CD8-positive, alpha-beta memory T cell (primary cell): ENCODE data around the gene NAA40. TPM values are rescaled to one million over a fixed set of nuclear protein-coding genes. Genes with fewer than 3 reads are reported as not detected.

Experiments used
- CTCF ChIA-PET: fragments of 350-600 bp; sonication (Branson Sonifier 250); formaldehyde crosslinking; loops from one replicate; lab custom pipeline; 2021; ENCODE audit warnings: antibody characterized with exemption; lab: Charles Lee
- POLR2A ChIA-PET: fragments of 350-600 bp; sonication (Branson Sonifier 250); formaldehyde crosslinking; loops from one replicate; lab custom pipeline; 2021; ENCODE audit warnings: antibody characterized with exemption; lab: Charles Lee
- DNase-seq, 5 donors: peaks; one replicate each; pipeline versions ENCODE4 v3.0.0 to v3.0.0-alpha.2; 2020 to 2022; ENCODE audit warnings: mixed read lengths in 1 of 5
- H3K27ac ChIP-seq: one replicate; pipeline ENCODE4 v1.7.0; 2013; ENCODE audit warnings: low read depth, mild to moderate bottlenecking, low read length, moderate library complexity
- H3K27me3 ChIP-seq: 2 replicates; pipeline ENCODE4 v1.7.0; 2013; ENCODE audit warnings: low read length, mild to moderate bottlenecking; ENCODE audit not compliant: insufficient read depth, poor library complexity, severe bottlenecking
- H3K36me3 ChIP-seq: 2 replicates; pipeline ENCODE4 v1.7.0; 2013; ENCODE audit warnings: mild to moderate bottlenecking, low read length, moderate library complexity; ENCODE audit not compliant: insufficient read depth
- H3K4me1 ChIP-seq: 2 replicates; pipeline ENCODE4 v1.7.0; 2013; ENCODE audit warnings: mild to moderate bottlenecking, low read length, moderate library complexity; ENCODE audit not compliant: insufficient read depth
- H3K4me3 ChIP-seq: 2 replicates; pipeline ENCODE4 v1.7.0; 2013; ENCODE audit warnings: mild to moderate bottlenecking, low read length
- H3K9me3 ChIP-seq: 2 replicates; pipeline ENCODE4 v1.7.0; 2013; ENCODE audit warnings: mild to moderate bottlenecking, low read length
- H3K27ac Mint-ChIP-seq, 8 donors: one replicate each; pipeline ENCODE4 v1.8.0; 2020 to 2021; ENCODE audit warnings: mixed read lengths in 8 of 8, mild to moderate bottlenecking in 6 of 8, inconsistent platforms in 3 of 8, moderate library complexity in 3 of 8
- H3K27me3 Mint-ChIP-seq, 2 donors: one replicate each; pipeline ENCODE4 v1.8.0; 2020 to 2021; ENCODE audit warnings: mixed read lengths in 2 of 2, mild to moderate bottlenecking in 1 of 2, moderate library complexity in 1 of 2
- H3K36me3 Mint-ChIP-seq, 3 donors: one replicate each; pipeline ENCODE4 v1.8.0; 2020 to 2021; ENCODE audit warnings: mixed read lengths in 3 of 3, inconsistent platforms in 1 of 3, mild to moderate bottlenecking in 1 of 3
- H3K4me1 Mint-ChIP-seq, 3 donors: one replicate each; pipeline ENCODE4 v1.8.0; 2020 to 2021; ENCODE audit warnings: mixed read lengths in 3 of 3, inconsistent platforms in 1 of 3, mild to moderate bottlenecking in 1 of 3
- H3K4me3 Mint-ChIP-seq, 7 donors: one replicate each; pipeline ENCODE4 v1.8.0; 2020 to 2021; ENCODE audit warnings: mixed read lengths in 7 of 7, mild to moderate bottlenecking in 6 of 7, moderate library complexity in 4 of 7, inconsistent platforms in 2 of 7
- H3K9me3 Mint-ChIP-seq, 5 donors: one replicate each; pipeline ENCODE4 v1.8.0; 2020 to 2022; ENCODE audit warnings: mixed read lengths in 5 of 5, mild to moderate bottlenecking in 3 of 5, moderate library complexity in 2 of 5, inconsistent platforms in 1 of 5
- polyA plus RNA-seq: library from polyadenylated mRNA; unstranded; fragments of 300-500 nt; fragmentation: Illumina TruSeq; gene quantifications from one replicate; pipeline ENCODE4 v1.2.3, GENCODE V29; 2021
- total RNA-seq, 2 experiments: library from RNA; stranded (reverse); gene quantifications; one replicate each; pipeline ENCODE4 v1.2.3, GENCODE V29; 2021

Gene NAA40
- total and polyA plus RNA-seq, 3 experiments from 2014 or later, result 15.9 to 26.2 (median 20.2) TPM

GRCh38 chr11:63978551-63979239 lies 39.9 kb downstream of the NAA40 start:
- ChIA-PET CTCF (interaction anchor here (0.5 to 1.5 kb wide), 4 partner anchors 22 to 442 kb away, joined by 3 to 5 read pairs (median 3); no protein-coding TSS in a partner anchor), POLR2A (interaction anchor here (0.6 kb wide), 1 partner anchor 674 kb away, joined by 4 read pairs; no protein-coding TSS in a partner anchor)
- no peaks in the 10 kb centered on the region for H3K36me3 ChIP-seq
- Mint-ChIP-seq H3K4me3 (peak overlapping the region in 2 of 7 donors; percentile 10 to 27), H3K27ac (peak overlapping the region in 5 of 8 donors; percentile 15 to 82 (median 60)), H3K9me3 (no peaks in the 10 kb centered on the region), H3K4me1 (peaks cover 23 to 35% (median 25%) of the 10 kb centered on the region in 3 donors), H3K27me3 (no peaks in the 10 kb centered on the region), H3K36me3 (peaks cover 0 to 14% (median 3%) of the 10 kb centered on the region in 3 donors)
- H3K27ac ChIP-seq, result no peak overlapping the region
- DNase-seq, result no peak
- peaks cover 13% of the 10 kb centered on the region for H3K4me1 ChIP-seq
- no peaks in the 10 kb centered on the region for H3K27me3 ChIP-seq
- no peaks in the 10 kb centered on the region for H3K9me3 ChIP-seq
- H3K4me3 ChIP-seq, result no peak overlapping the region

GRCh38 chr11:63979426-63979825 lies 40.6 kb downstream of the NAA40 start:
- ChIA-PET POLR2A (interaction anchor here (0.7 kb wide), 1 partner anchor 45 kb away, joined by 4 read pairs; no protein-coding TSS in a partner anchor), CTCF (no interaction called here)

GRCh38 chr11:63985812-63986155 lies 47.0 kb downstream of the NAA40 start:
- peak; percentile 57 to 82 (median 72) for DNase-seq
- H3K9me3 Mint-ChIP-seq, result no peaks in the 10 kb centered on the region
- H3K36me3 ChIP-seq, result peaks cover 7% of the 10 kb centered on the region
- H3K9me3 ChIP-seq, result no peaks in the 10 kb centered on the region
- peak overlapping the region; percentile 96 to 99 (median 99) for H3K4me3 Mint-ChIP-seq
- peak overlapping the region; percentile 94 for H3K27ac ChIP-seq
- H3K4me1 Mint-ChIP-seq, result peaks cover 27 to 44% (median 32%) of the 10 kb centered on the region in 3 donors
- H3K27me3 Mint-ChIP-seq, result no peaks in the 10 kb centered on the region
- ChIA-PET POLR2A (interaction anchor here (0.6 to 2.2 kb wide), 6 partner anchors 9 to 148 kb away, joined by 3 to 9 read pairs (median 3); partner anchors contain the start of genes COX8A and MARK2), CTCF (interaction anchor here (0.8 to 1.3 kb wide), 4 partner anchors 14 to 332 kb away, joined by 3 to 4 read pairs (median 4); partner anchors contain the start of genes PRDX5 and TRMT112)
- H3K27ac Mint-ChIP-seq, result peak overlapping the region; percentile 98 to 100 (median 99)
- H3K27me3 ChIP-seq, result no peaks in the 10 kb centered on the region
- H3K36me3 Mint-ChIP-seq, result peaks cover 0 to 30% (median 2%) of the 10 kb centered on the region in 3 donors
- H3K4me3 ChIP-seq, result peak overlapping the region; percentile 85
- H3K4me1 ChIP-seq, result peaks cover 22% of the 10 kb centered on the region

More at GRCh38 chr11:63979426-63979825, 40.6 kb downstream of the NAA40 start:
- no peaks in the 10 kb centered on the region for H3K9me3 Mint-ChIP-seq
- H3K27me3 Mint-ChIP-seq, result no peaks in the 10 kb centered on the region
- no peak overlapping the region for H3K4me3 Mint-ChIP-seq
- peaks cover 0 to 13% (median 3%) of the 10 kb centered on the region in 3 donors for H3K36me3 Mint-ChIP-seq
- no peaks in the 10 kb centered on the region for H3K27me3 ChIP-seq
- H3K27ac ChIP-seq, result no peak overlapping the region
- no peak overlapping the region for H3K4me3 ChIP-seq
- DNase-seq, result no peak
- peak overlapping the region in 1 of 8 donors; percentile 50 for H3K27ac Mint-ChIP-seq
- H3K4me1 Mint-ChIP-seq, result peaks cover 18 to 29% (median 19%) of the 10 kb centered on the region in 3 donors
- H3K36me3 ChIP-seq, result no peaks in the 10 kb centered on the region
- H3K9me3 ChIP-seq, result no peaks in the 10 kb centered on the region
- peaks cover 9% of the 10 kb centered on the region for H3K4me1 ChIP-seq

GRCh38 chr11:63986156-63986931 lies 47.5 kb downstream of the NAA40 start, which contains the start of gene OTUB1:
TSS of gene OTUB1 (plus strand) at chr11:63986438. CDS start at chr11:63986457, 19 bp downstream.
- DNase-seq, result peak; percentile 81 to 93 (median 84)
- Histone ChIP-seq H3K4me1 (peaks cover 22% of the 10 kb centered on the region), H3K27me3 (no peaks in the 10 kb centered on the region), H3K9me3 (no peaks in the 10 kb centered on the region), H3K36me3 (peaks cover 12% of the 10 kb centered on the region), H3K4me3 (peak within 1 kb of the TSS; percentile 85), H3K27ac (peak within 1 kb of the TSS; percentile 94)
- ChIA-PET CTCF (interaction anchor here (0.9 to 1.7 kb wide), 4 partner anchors 14 to 331 kb away, joined by 3 to 7 read pairs (median 4); partner anchors contain the start of genes PRDX5 and TRMT112), POLR2A (interaction anchor here (0.8 to 2.2 kb wide), 5 partner anchors 12 to 148 kb away, joined by 3 to 9 read pairs (median 3); partner anchors contain the start of genes COX8A and MARK2)
- H3K9me3 Mint-ChIP-seq, result no peaks in the 10 kb centered on the region
- no peaks in the 10 kb centered on the region for H3K27me3 Mint-ChIP-seq
- H3K36me3 Mint-ChIP-seq, result peaks cover 0 to 35% (median 2%) of the 10 kb centered on the region in 3 donors
- H3K4me3 Mint-ChIP-seq, result peak within 1 kb of the TSS; percentile 96 to 99 (median 99)
- H3K4me1 Mint-ChIP-seq, result peaks cover 27 to 41% (median 37%) of the 10 kb centered on the region in 3 donors
- peak within 1 kb of the TSS; percentile 98 to 100 (median 99) for H3K27ac Mint-ChIP-seq

- H3K36me3 Mint-ChIP-seq, result peaks cover 0 to 42% (median 4%) of the 10 kb centered on the region in 3 donors
- peak overlapping the region; percentile 85 for H3K4me3 ChIP-seq
- CTCF ChIA-PET, result interaction anchor here (0.9 to 1.7 kb wide), 3 partner anchors 13 to 150 kb away, joined by 3 to 7 read pairs (median 6); no protein-coding TSS in a partner anchor
- no peaks in the 10 kb centered on the region for H3K9me3 ChIP-seq
- no peaks in the 10 kb centered on the region for H3K27me3 ChIP-seq
- H3K27me3 Mint-ChIP-seq, result no peaks in the 10 kb centered on the region
- peaks cover 30 to 46% (median 37%) of the 10 kb centered on the region in 3 donors for H3K4me1 Mint-ChIP-seq
- H3K4me3 Mint-ChIP-seq, result peak overlapping the region; percentile 67 to 86 (median 75)
- peak overlapping the region in 7 of 8 donors; percentile 42 to 96 (median 56) for H3K27ac Mint-ChIP-seq
- H3K36me3 ChIP-seq, result peaks cover 16% of the 10 kb centered on the region
- peaks cover 22% of the 10 kb centered on the region for H3K4me1 ChIP-seq
- POLR2A ChIA-PET, result interaction anchor here (2.2 kb wide), 1 partner anchor 149 kb away, joined by 9 read pairs; the partner anchor contains the start of gene MARK2
- peak overlapping the region; percentile 94 for H3K27ac ChIP-seq
- DNase-seq, result no peak
- H3K9me3 Mint-ChIP-seq, result no peaks in the 10 kb centered on the region
Measured at GRCh38 chr11:63986932-63987513, 48.2 kb downstream of the NAA40 start.

- H3K36me3 Mint-ChIP-seq, result peaks cover 4 to 74% (median 8%) of the 10 kb centered on the region in 3 donors
- peaks cover 17% of the 10 kb centered on the region for H3K4me1 ChIP-seq
- H3K27me3 ChIP-seq, result no peaks in the 10 kb centered on the region
- H3K4me1 Mint-ChIP-seq, result peaks cover 25 to 42% (median 28%) of the 10 kb centered on the region in 3 donors
- H3K36me3 ChIP-seq, result peaks cover 16% of the 10 kb centered on the region
- H3K4me3 Mint-ChIP-seq, result no peak overlapping the region
- no peaks in the 10 kb centered on the region for H3K9me3 Mint-ChIP-seq
- ChIA-PET POLR2A (no interaction called here), CTCF (interaction anchor here (2.8 kb wide), 1 partner anchor 8 kb away, joined by 10 read pairs; no protein-coding TSS in a partner anchor)
- peak overlapping the region in 2 of 8 donors; percentile 57 to 66 for H3K27ac Mint-ChIP-seq
- H3K4me3 ChIP-seq, result no peak overlapping the region
- no peaks in the 10 kb centered on the region for H3K9me3 ChIP-seq
- no peak overlapping the region for H3K27ac ChIP-seq
- H3K27me3 Mint-ChIP-seq, result no peaks in the 10 kb centered on the region
- DNase-seq, result no peak
Measured at GRCh38 chr11:63991558-63991957, 52.8 kb downstream of the NAA40 start.

- DNase-seq, result no peak
- Histone ChIP-seq H3K4me1 (peaks cover 5% of the 10 kb centered on the region), H3K4me3 (no peak overlapping the region), H3K9me3 (no peaks in the 10 kb centered on the region), H3K27me3 (no peaks in the 10 kb centered on the region), H3K36me3 (peaks cover 19% of the 10 kb centered on the region), H3K27ac (no peak overlapping the region)
- H3K36me3 Mint-ChIP-seq, result peaks cover 4 to 85% (median 8%) of the 10 kb centered on the region in 3 donors
- peak overlapping the region in 2 of 8 donors; percentile 9 to 77 for H3K27ac Mint-ChIP-seq
- POLR2A ChIA-PET, result interaction anchor here (0.5 kb wide), 1 partner anchor 16 kb away, joined by 3 read pairs; no protein-coding TSS in a partner anchor
- no peaks in the 10 kb centered on the region for H3K27me3 Mint-ChIP-seq
- H3K9me3 Mint-ChIP-seq, result no peaks in the 10 kb centered on the region
- CTCF ChIA-PET, result no interaction called here
- peaks cover 17 to 39% (median 18%) of the 10 kb centered on the region in 3 donors for H3K4me1 Mint-ChIP-seq
- H3K4me3 Mint-ChIP-seq, result no peak overlapping the region
Measured at GRCh38 chr11:63993100-63993499, 54.3 kb downstream of the NAA40 start.
